Measurements from ENCODE around the gene NKD2.

- TF ChIP-seq YY1 (IDR thresholded peaks at IDR 0.05; ENCODE audit: insufficient read depth, insufficient read length), result no peak
- TF ChIP-seq SUZ12 (IDR thresholded peaks at IDR 0.05; ENCODE audit: extremely low read depth, insufficient read depth, insufficient read length), result no peak
- no peak for TF ChIP-seq ZNF274 (IDR thresholded peaks at IDR 0.05; ENCODE audit: low read depth, low read length)
Observed at GRCh38 chr5:1008451-1009358, at the start of gene NKD2.
